ENCODE data around the gene SULT4A1. TPM values are rescaled to one million over a fixed set of nuclear protein-coding genes. Genes with fewer than 3 reads are reported as not detected.

Gene SULT4A1
- total RNA-seq, 4 donors from 2014 or later, result 0.34 to 0.47 TPM; not detected in 2

DNA sequence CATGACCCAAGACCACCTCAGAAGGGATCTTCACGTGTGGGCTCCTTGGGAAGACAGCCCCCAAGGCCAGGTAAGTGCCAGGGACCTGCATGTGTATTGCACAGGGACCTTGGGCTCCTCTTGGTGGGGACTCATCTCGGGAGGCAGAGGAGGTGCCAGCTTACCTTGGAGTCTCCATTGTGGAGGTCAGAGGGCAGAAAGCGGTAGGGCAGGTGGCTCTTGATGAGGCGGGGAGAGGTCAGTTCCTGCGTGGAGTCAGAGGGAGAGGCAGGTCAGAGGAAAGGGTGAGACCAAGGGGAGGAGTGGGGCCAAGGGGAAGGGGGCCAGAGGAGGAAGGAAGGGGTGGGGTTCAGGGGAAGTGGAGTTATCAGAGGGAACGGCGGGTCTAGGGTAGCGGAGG is 22.5 kb downstream of the SULT4A1 start:
- no peaks in the 10 kb centered on the region for H3K36me3 ChIP-seq
- H3K4me3 ChIP-seq, result no peak overlapping the region
- H3K9me3 ChIP-seq, result no peaks in the 10 kb centered on the region
- DNase-seq (ENCODE audit: low spot score in 2 of 2), result no peak
- TF ChIP-seq POLR2A (IDR thresholded peaks at IDR 0.05) (no peak), CTCF (IDR thresholded peaks at IDR 0.05) (no peak), POLR2AphosphoS5 (IDR thresholded peaks at IDR 0.05) (no peak), EP300 (IDR thresholded peaks at IDR 0.05) (no peak)
- H3K4me1 ChIP-seq, result no peaks in the 10 kb centered on the region
- 70% methylated on average over 8 of the region's 8 CpGs for WGBS
- H3K27ac ChIP-seq, result no peak overlapping the region
- peaks cover 16% of the 10 kb centered on the region for H3K27me3 ChIP-seq

DNA sequence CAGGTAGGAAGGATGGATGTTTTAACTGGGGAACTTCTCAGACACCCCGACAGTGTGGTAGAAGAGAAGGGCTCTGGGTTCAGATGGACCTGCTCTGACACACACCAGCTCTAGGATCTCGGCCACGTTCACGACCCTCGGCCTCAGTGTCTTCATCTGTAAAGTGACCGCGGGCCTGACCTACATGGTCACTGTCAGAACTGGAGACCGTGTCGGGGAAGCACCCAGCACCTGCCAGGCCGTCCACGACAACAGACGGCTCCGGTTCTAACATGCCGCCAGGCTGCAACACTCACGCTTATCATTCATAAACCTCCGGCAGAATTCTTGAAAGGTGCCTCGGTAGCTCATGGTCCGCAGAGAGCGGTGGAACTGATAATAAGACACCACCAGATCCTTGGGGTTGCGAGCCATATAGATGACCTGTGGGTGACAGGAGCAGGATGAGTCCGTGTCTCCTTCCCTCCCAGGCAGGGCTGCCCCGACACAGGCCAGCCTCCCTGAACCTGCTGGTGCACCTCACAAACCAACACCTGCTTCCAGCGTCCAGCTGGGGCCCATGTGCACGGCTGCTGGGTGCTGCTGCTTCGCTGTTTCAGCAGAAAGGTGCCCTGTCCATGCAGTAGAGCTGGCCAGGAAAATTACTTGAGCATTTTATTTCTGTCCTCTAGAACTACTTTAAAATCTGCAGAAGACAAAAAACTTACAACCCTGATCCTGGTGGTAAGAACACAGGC is 23.6 kb downstream of the SULT4A1 start:
- no peak for TF ChIP-seq POLR2AphosphoS5 (IDR thresholded peaks at IDR 0.05)
- TF ChIP-seq CTCF (IDR thresholded peaks at IDR 0.05), result no peak
- no peak for TF ChIP-seq POLR2A (IDR thresholded peaks at IDR 0.05)
- TF ChIP-seq EP300 (IDR thresholded peaks at IDR 0.05), result no peak
- H3K36me3 ChIP-seq, result no peaks in the 10 kb centered on the region
- WGBS, result 94% methylated on average over 18 of the region's 25 CpGs

GRCh38 chr22:43838161-43838560 is 24.2 kb downstream of the SULT4A1 start:
- Histone ChIP-seq H3K9me3 (no peaks in the 10 kb centered on the region), H3K36me3 (no peaks in the 10 kb centered on the region), H3K27me3 (peaks cover 23% of the 10 kb centered on the region), H3K4me3 (no peak overlapping the region), H3K4me1 (no peaks in the 10 kb centered on the region), H3K27ac (no peak overlapping the region)
- no peak for DNase-seq (ENCODE audit: low spot score in 2 of 2)
- 51% methylated on average over 10 of the region's 10 CpGs for WGBS
- TF ChIP-seq POLR2A (IDR thresholded peaks at IDR 0.05) (no peak), POLR2AphosphoS5 (IDR thresholded peaks at IDR 0.05) (no peak), CTCF (IDR thresholded peaks at IDR 0.05) (no peak), EP300 (IDR thresholded peaks at IDR 0.05) (no peak)

More for the DNA sequence above, 23.6 kb downstream of the SULT4A1 start:
- DNase-seq (ENCODE audit: low spot score in 2 of 2), result no peak
- Histone ChIP-seq H3K4me3 (no peak overlapping the region), H3K27ac (no peak overlapping the region), H3K4me1 (no peaks in the 10 kb centered on the region), H3K9me3 (no peaks in the 10 kb centered on the region), H3K27me3 (peaks cover 17% of the 10 kb centered on the region)

DNA sequence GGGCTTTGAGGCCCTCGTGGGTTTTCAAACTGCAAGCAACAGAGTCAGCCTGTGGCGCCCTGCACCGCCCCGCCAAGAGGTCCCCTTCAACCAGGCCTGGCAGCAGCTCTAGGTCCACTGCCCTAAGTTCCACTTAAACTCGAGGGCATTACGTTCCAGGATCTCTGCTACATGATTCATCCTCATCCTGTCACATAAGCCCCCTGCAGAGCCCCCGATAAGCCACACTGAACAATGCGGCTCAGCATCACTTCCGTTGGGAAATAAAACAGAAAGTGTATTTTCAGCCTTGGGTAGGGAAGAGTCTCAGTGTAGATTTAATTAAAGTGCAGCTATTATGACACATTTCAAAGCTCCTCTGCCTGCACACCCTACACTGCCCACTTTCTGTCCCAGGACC is 24.6 kb downstream of the SULT4A1 start:
- Histone ChIP-seq H3K4me1 (no peaks in the 10 kb centered on the region), H3K36me3 (no peaks in the 10 kb centered on the region), H3K27ac (no peak overlapping the region), H3K27me3 (peaks cover 28% of the 10 kb centered on the region), H3K9me3 (no peaks in the 10 kb centered on the region), H3K4me3 (no peak overlapping the region)
- WGBS, result 89% methylated on average over 9 of the region's 9 CpGs
- DNase-seq (ENCODE audit: low spot score in 2 of 2), result no peak
- TF ChIP-seq EP300 (IDR thresholded peaks at IDR 0.05) (no peak), CTCF (IDR thresholded peaks at IDR 0.05) (no peak), POLR2AphosphoS5 (IDR thresholded peaks at IDR 0.05) (no peak), POLR2A (IDR thresholded peaks at IDR 0.05) (no peak)

DNA sequence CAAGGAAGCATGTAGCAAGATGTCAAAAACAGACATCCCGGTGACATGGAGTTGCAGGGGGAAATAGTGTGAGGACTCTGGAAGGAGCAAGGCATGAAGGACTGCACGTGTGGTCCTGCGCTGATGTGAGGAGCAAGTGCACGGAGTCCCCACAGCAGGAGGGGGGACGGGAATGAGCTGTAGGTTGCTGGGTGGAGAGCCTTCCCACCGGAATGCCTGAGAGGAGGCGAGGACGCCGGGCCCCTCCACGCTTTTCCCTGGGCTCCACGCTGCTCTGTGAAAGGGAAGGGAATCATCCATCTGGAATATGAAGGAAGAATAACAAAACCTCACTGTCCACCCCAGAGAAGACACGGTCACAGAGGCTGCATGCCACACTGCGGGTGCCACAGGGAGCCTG is 26.6 kb downstream of the SULT4A1 start:
- no peaks in the 10 kb centered on the region for H3K4me1 ChIP-seq
- H3K9me3 ChIP-seq, result no peaks in the 10 kb centered on the region
- no peak for DNase-seq (ENCODE audit: low spot score in 2 of 2)
- no peak overlapping the region for H3K4me3 ChIP-seq
- H3K27me3 ChIP-seq, result peaks cover 28% of the 10 kb centered on the region
- TF ChIP-seq POLR2A (IDR thresholded peaks at IDR 0.05), result no peak
- TF ChIP-seq POLR2AphosphoS5 (IDR thresholded peaks at IDR 0.05), result no peak
- TF ChIP-seq EP300 (IDR thresholded peaks at IDR 0.05), result no peak
- no peak for TF ChIP-seq CTCF (IDR thresholded peaks at IDR 0.05)
- 90% methylated on average over 11 of the region's 13 CpGs for WGBS
- H3K27ac ChIP-seq, result no peak overlapping the region
- no peaks in the 10 kb centered on the region for H3K36me3 ChIP-seq
